ENCODE data around the gene ZNF423. TPM values are rescaled to one million over a fixed set of nuclear protein-coding genes. Genes with fewer than 3 reads are reported as not detected.

Gene ZNF423
- total RNA-seq, 2 experiments from 2014 or later = not detected

GRCh38 chr16:49466529-49466831 lies 389.4 kb downstream of the ZNF423 start:
- TF ChIP-seq CTCF (IDR thresholded peaks at IDR 0.05) = no peak
- ChIA-PET POLR2A (no interaction called here), CTCF (interaction anchor here (1.7 kb wide), 1 partner anchor 24 kb away, joined by 5 read pairs; no protein-coding TSS in a partner anchor)
- peaks cover 32% of the 10 kb centered on the region for H3K4me1 Mint-ChIP-seq (ENCODE audit: low read depth)
- no peak overlapping the region for H3K27ac Mint-ChIP-seq
- no peak for DNase-seq
- no peaks in the 10 kb centered on the region for H3K36me3 Mint-ChIP-seq (ENCODE audit: low read depth)
- H3K27me3 Mint-ChIP-seq = no peaks in the 10 kb centered on the region
- H3K9me3 Mint-ChIP-seq = no peaks in the 10 kb centered on the region
- intact Hi-C loops (cut with micrococcal nuclease) = no loop called here
- no peak for ATAC-seq
- no peak overlapping the region for H3K4me3 Mint-ChIP-seq

DNA sequence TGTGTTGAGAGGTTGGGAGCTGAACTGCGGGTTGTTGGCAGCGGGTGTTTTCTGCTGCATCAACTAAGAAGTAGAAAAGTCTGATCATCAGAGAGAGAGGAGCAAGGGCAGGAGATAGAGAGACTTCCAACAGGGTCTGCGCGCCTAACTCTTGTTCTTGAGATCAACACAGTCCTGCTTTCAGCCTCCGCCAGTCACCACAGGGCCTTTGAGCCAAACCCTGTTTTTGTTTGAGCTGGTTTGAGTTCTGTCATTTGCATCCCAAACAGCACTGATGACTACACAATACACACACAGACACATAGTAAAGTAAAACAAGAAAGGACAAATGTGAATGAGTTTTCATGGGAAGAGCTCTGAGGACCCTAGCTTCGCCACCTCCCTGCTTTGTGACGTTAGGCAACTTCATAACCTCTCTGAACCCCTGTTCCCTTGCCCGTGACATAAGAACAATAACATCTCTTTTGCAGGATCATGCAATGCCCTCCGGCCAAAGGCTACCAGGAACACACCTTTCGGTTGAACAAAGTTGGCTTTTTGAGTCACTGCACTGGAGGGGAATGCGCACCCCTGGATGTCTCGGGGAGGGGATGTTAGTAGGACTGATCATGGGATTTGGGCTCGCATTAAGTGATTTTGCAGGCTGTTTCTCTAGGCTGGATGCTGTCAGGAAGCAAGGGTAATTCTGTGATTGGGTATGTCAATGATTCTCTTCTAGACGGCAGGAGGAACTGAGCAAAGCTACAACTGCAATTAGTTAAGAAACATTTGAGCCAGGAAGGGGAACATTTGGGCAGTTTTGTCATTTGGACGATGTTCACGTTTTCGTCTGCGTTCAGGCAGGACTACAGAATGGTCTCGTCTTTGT lies 390.0 kb downstream of the ZNF423 start:
- Mint-ChIP-seq H3K27me3 (no peaks in the 10 kb centered on the region), H3K27ac (no peak overlapping the region), H3K36me3 (ENCODE audit: low read depth) (no peaks in the 10 kb centered on the region), H3K9me3 (no peaks in the 10 kb centered on the region), H3K4me3 (no peak overlapping the region), H3K4me1 (ENCODE audit: low read depth) (peaks cover 32% of the 10 kb centered on the region)
- no peak for TF ChIP-seq CTCF (IDR thresholded peaks at IDR 0.05)
- ChIA-PET POLR2A (no interaction called here), CTCF (interaction anchor here (0.6 to 1.7 kb wide), 3 partner anchors 19 to 58 kb away, joined by 3 to 5 read pairs (median 4); no protein-coding TSS in a partner anchor)
- no peak for ATAC-seq
- DNase-seq = no peak
- intact Hi-C loops (cut with micrococcal nuclease) = no loop called here

DNA sequence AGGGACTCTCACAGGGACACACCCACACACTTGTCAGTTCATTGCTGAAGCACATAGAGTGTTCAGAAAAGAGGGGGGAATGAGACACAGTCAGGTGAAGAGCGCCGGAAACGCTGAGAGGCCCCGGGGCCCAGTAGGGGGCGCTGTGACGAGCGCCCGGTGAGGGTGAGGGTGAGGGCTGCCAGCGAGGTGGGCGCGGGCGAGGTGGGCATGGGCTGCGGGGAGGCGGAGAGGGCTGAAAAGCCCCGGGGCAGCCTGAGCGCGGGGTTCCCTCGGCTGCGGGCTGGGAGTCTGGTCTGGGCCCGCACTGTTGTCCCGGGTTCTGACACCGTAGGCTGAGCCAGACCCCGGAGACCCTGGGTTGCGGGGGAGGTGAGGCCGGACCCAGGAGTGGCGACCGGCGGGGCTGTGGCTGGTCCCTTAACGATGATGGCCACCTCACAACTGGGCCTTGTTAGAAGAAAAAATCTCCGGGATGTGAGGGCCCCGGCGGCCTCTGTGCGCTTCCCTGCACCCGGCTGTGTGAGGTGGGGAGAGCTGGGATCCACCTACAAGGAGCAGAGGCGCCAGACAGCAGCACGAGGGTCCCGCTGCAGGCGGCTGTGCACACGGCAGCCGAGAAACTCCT lies 390.9 kb downstream of the ZNF423 start:
- H3K36me3 Mint-ChIP-seq (ENCODE audit: low read depth) = no peaks in the 10 kb centered on the region
- ChIA-PET POLR2A (no interaction called here), CTCF (interaction anchor here (1.2 kb wide), 1 partner anchor 18 kb away, joined by 4 read pairs; no protein-coding TSS in a partner anchor)
- ATAC-seq (peak; percentile 32), DNase-seq (peak; percentile 26)
- no peaks in the 10 kb centered on the region for H3K9me3 Mint-ChIP-seq
- peaks cover 36% of the 10 kb centered on the region for H3K4me1 Mint-ChIP-seq (ENCODE audit: low read depth)
- H3K27ac Mint-ChIP-seq = no peak overlapping the region
- TF ChIP-seq CTCF (IDR thresholded peaks at IDR 0.05) = peak; percentile 65
- H3K4me3 Mint-ChIP-seq = no peak overlapping the region
- intact Hi-C loops (cut with micrococcal nuclease) = no loop called here
- H3K27me3 Mint-ChIP-seq = no peaks in the 10 kb centered on the region

- peaks cover 36% of the 10 kb centered on the region for H3K4me1 Mint-ChIP-seq (ENCODE audit: low read depth)
- no peaks in the 10 kb centered on the region for H3K36me3 Mint-ChIP-seq (ENCODE audit: low read depth)
- H3K4me3 Mint-ChIP-seq = no peak overlapping the region
- peak overlapping the region; percentile 76 for H3K27ac Mint-ChIP-seq
- CTCF ChIA-PET = interaction anchor here (2.2 kb wide), 1 partner anchor 22 kb away, joined by 7 read pairs; no protein-coding TSS in a partner anchor
- no peak for ATAC-seq
- DNase-seq = no peak
- POLR2A ChIA-PET = no interaction called here
- no peak for TF ChIP-seq CTCF (IDR thresholded peaks at IDR 0.05)
- H3K9me3 Mint-ChIP-seq = no peaks in the 10 kb centered on the region
- no peaks in the 10 kb centered on the region for H3K27me3 Mint-ChIP-seq
- intact Hi-C loops (cut with micrococcal nuclease) = no loop called here
These were observed 391.8 kb downstream of the ZNF423 start for GRCh38 chr16:49464093-49464492.

GRCh38 chr16:49463529-49463928 lies 392.4 kb downstream of the ZNF423 start:
- intact Hi-C loops (cut with micrococcal nuclease) = no loop called here
- Mint-ChIP-seq H3K27ac (peak overlapping the region; percentile 76), H3K36me3 (ENCODE audit: low read depth) (no peaks in the 10 kb centered on the region), H3K9me3 (no peaks in the 10 kb centered on the region), H3K4me3 (peak overlapping the region; percentile 4), H3K27me3 (no peaks in the 10 kb centered on the region), H3K4me1 (ENCODE audit: low read depth) (peaks cover 36% of the 10 kb centered on the region)
- ATAC-seq (peak; percentile 88), DNase-seq (peak; percentile 90)
- POLR2A ChIA-PET = no interaction called here
- CTCF ChIA-PET = interaction anchor here (2.2 kb wide), 1 partner anchor 21 kb away, joined by 7 read pairs; no protein-coding TSS in a partner anchor
- no peak for TF ChIP-seq CTCF (IDR thresholded peaks at IDR 0.05)

All from activated CD8-positive, alpha-beta T cell treated with anti-CD3 and anti-CD28 coated beads for 36 hours (primary cell).